WTC11 (cell line): ENCODE results near the gene PTPN21. TPM values are rescaled to one million over a fixed set of nuclear protein-coding genes. Genes with fewer than 3 reads are reported as not detected.

Experiments used
- ATAC-seq: fragments of 200-7000 bp; cut with Tn5 transposase; 2 replicates; pipeline ENCODE4 v1.10.0; 2021; ENCODE audit warnings: mild to moderate bottlenecking, moderate library complexity
- CTCF ChIA-PET: fragments of 300-600 bp; sonication (Branson Sonifier 250); formaldehyde crosslinking; loops from one replicate; lab custom pipeline; 2021; ENCODE audit warnings: antibody characterized with exemption; lab: Charles Lee
- POLR2A ChIA-PET: fragments of 350-600 bp; sonication (Branson Sonifier 250); formaldehyde crosslinking; loops from one replicate; lab custom pipeline; 2021; ENCODE audit warnings: antibody characterized with exemption; lab: Charles Lee
- DNase-seq: peaks from one replicate; pipeline ENCODE4 v3.0.0; 2021; ENCODE audit warnings: low spot score
- H3K27ac Mint-ChIP-seq: 2 replicates; pipeline ENCODE4 v1.8.0; 2021; ENCODE audit warnings: mixed read lengths
- H3K27me3 Mint-ChIP-seq: 2 replicates; pipeline ENCODE4 v1.8.0; 2021; ENCODE audit warnings: low read depth, mild to moderate bottlenecking, moderate library complexity, mixed read lengths
- H3K36me3 Mint-ChIP-seq: 2 replicates; pipeline ENCODE4 v1.8.0; 2021; ENCODE audit warnings: mixed read lengths
- H3K4me1 Mint-ChIP-seq: 2 replicates; pipeline ENCODE4 v1.8.0; 2022; ENCODE audit warnings: mixed read lengths
- H3K4me3 Mint-ChIP-seq: 2 replicates; pipeline ENCODE4 v1.8.0; 2021; ENCODE audit warnings: mild to moderate bottlenecking, moderate library complexity, mixed read lengths
- H3K9me3 Mint-ChIP-seq: 2 replicates; pipeline ENCODE4 v1.8.0; 2021; ENCODE audit warnings: mixed read lengths
- ELF4 ChIP-seq: sonication (generic); formaldehyde crosslinking; IDR thresholded peaks from 2 replicates; pipeline ENCODE4 v1.8.1; 2022; ENCODE audit warnings: low read depth, mild to moderate bottlenecking, moderate library complexity, missing genetic modification reagents
- FOXP1 ChIP-seq: sonication (generic); formaldehyde crosslinking; IDR thresholded peaks from 2 replicates; pipeline ENCODE4 v1.8.0; 2022; ENCODE audit warnings: missing genetic modification reagents, mild to moderate bottlenecking, moderate library complexity, borderline replicate concordance
- GTF2I ChIP-seq: fragments of 250-450 bp; sonication (Bioruptor Pico); conservative IDR thresholded peaks from 2 replicates; pipeline ENCODE4 v1.4.0; 2021; ENCODE audit warnings: mild to moderate bottlenecking
- KAT7 ChIP-seq: sonication (generic); formaldehyde crosslinking; IDR thresholded peaks from 2 replicates; pipeline ENCODE4 v1.8.1; 2023; ENCODE audit warnings: missing genetic modification reagents, mild to moderate bottlenecking, borderline replicate concordance
- MXD4 ChIP-seq: fragments of 250-450 bp; sonication (Bioruptor Pico); IDR thresholded peaks from 2 replicates; pipeline ENCODE4 v1.8.0; 2021; ENCODE audit warnings: mild to moderate bottlenecking, moderate library complexity, borderline replicate concordance
- MYBL2 ChIP-seq: sonication (generic); formaldehyde crosslinking; IDR thresholded peaks from 2 replicates; pipeline ENCODE4 v1.8.1; 2023; ENCODE audit warnings: mild to moderate bottlenecking, moderate library complexity, missing genetic modification reagents
- NR3C1 ChIP-seq: sonication (generic); formaldehyde crosslinking; conservative IDR thresholded peaks from 2 replicates; pipeline ENCODE4 v1.8.1; 2023; ENCODE audit warnings: low read depth, mild to moderate bottlenecking, missing genetic modification reagents
- RELA ChIP-seq: sonication (generic); formaldehyde crosslinking; IDR thresholded peaks from 2 replicates; pipeline ENCODE4 v1.8.1; 2022; ENCODE audit warnings: missing genetic modification reagents, mild to moderate bottlenecking, borderline replicate concordance
- SMAD4 ChIP-seq: sonication (generic); formaldehyde crosslinking; IDR thresholded peaks from 2 replicates; pipeline ENCODE4 v1.8.0; 2022; ENCODE audit warnings: mild to moderate bottlenecking, missing genetic modification reagents
- TEAD1 ChIP-seq: sonication (generic); formaldehyde crosslinking; IDR thresholded peaks from 2 replicates; pipeline ENCODE4 v1.8.0; 2022; ENCODE audit warnings: mild to moderate bottlenecking, missing genetic modification reagents
- TP53 ChIP-seq: sonication (generic); formaldehyde crosslinking; IDR thresholded peaks from 2 replicates; pipeline ENCODE4 v1.8.1; 2023; ENCODE audit warnings: mild to moderate bottlenecking, missing genetic modification reagents
- ZBTB21 ChIP-seq: sonication (generic); formaldehyde crosslinking; IDR thresholded peaks from 2 replicates; pipeline ENCODE4 v1.8.1; 2023; ENCODE audit warnings: mild to moderate bottlenecking, missing genetic modification reagents, borderline replicate concordance
- ZNF121 ChIP-seq: sonication (generic); formaldehyde crosslinking; IDR thresholded peaks from 2 replicates; pipeline ENCODE4 v1.8.0; 2023; ENCODE audit warnings: missing genetic modification reagents
- ZNF219 ChIP-seq: sonication (generic); formaldehyde crosslinking; IDR thresholded peaks from 2 replicates; pipeline ENCODE4 v1.8.0; 2023; ENCODE audit warnings: missing genetic modification reagents, mild to moderate bottlenecking, borderline replicate concordance
- total RNA-seq: library from RNA; stranded (reverse); gene quantifications from 3 replicates; pipeline ENCODE4 v1.2.3, GENCODE V29; 2021
- TF ChIP-seq, protein P1 (sequence below): sonication (generic); formaldehyde crosslinking; IDR thresholded peaks from 2 replicates; pipeline ENCODE4 v1.8.0; 2023; ENCODE audit warnings: missing genetic modification reagents, mild to moderate bottlenecking, borderline replicate concordance
- TF ChIP-seq, protein P2 (sequence below): sonication (generic); formaldehyde crosslinking; IDR thresholded peaks from 2 replicates; pipeline ENCODE4 v1.8.0; 2022; ENCODE audit warnings: missing genetic modification reagents
- TF ChIP-seq, protein P3 (sequence below): sonication (generic); formaldehyde crosslinking; IDR thresholded peaks from 2 replicates; pipeline ENCODE4 v1.8.1; 2022; ENCODE audit warnings: low read depth, missing genetic modification reagents, borderline replicate concordance
- TF ChIP-seq, protein P4 (sequence below): sonication (generic); formaldehyde crosslinking; IDR thresholded peaks from 2 replicates; pipeline ENCODE4 v1.8.1; 2022; ENCODE audit warnings: missing genetic modification reagents, borderline replicate concordance
- TF ChIP-seq, protein P5 (sequence below): sonication (generic); formaldehyde crosslinking; IDR thresholded peaks from 2 replicates; pipeline ENCODE4 v1.8.1; 2023; ENCODE audit warnings: mild to moderate bottlenecking, missing genetic modification reagents, borderline replicate concordance

The PTPN21 gene
- total RNA-seq, 1 experiment from 2014 or later: 7.5 TPM

DNA sequence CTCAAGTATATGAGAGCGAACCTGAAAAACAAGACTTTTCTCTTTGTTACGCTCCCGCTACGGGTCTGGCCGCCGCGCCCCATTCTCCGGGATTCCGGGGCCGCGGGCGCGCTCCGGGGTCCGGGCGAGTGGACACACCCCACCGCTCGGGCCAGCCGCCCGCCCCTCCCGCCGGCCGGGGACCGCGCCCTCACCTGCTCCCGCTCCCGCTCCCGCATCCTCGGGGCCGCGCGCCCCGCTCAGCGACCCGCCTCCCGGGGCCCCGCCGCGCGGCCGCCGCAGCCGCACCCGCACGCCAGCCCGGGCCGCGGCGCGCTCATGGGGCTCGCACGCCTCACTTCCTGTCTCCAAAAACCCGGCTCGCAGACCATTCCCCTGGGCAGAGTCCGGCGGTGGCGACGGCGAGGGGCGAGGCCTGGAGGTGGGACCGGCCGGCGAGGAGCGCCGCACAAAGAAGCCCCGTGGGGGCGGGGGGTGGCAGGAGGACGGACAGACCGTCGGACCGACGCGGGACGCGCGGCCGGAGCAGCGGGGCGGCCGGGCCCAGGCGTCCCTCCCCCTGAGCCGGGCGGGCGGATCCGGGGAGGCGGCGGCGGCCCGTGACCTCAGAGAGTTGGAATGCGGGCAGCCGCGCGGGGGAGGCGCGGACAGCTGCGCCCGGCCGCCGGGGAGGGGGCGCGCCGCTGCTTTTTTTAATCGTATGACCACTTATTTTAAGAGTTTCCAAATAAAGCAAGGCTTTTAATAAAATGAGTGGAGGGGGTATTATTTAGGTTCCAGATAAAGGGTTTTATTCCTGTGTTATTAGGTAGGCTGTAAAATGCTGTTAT is at the start of gene PTPN21 (continued):
- TF ChIP-seq, protein P1, sequence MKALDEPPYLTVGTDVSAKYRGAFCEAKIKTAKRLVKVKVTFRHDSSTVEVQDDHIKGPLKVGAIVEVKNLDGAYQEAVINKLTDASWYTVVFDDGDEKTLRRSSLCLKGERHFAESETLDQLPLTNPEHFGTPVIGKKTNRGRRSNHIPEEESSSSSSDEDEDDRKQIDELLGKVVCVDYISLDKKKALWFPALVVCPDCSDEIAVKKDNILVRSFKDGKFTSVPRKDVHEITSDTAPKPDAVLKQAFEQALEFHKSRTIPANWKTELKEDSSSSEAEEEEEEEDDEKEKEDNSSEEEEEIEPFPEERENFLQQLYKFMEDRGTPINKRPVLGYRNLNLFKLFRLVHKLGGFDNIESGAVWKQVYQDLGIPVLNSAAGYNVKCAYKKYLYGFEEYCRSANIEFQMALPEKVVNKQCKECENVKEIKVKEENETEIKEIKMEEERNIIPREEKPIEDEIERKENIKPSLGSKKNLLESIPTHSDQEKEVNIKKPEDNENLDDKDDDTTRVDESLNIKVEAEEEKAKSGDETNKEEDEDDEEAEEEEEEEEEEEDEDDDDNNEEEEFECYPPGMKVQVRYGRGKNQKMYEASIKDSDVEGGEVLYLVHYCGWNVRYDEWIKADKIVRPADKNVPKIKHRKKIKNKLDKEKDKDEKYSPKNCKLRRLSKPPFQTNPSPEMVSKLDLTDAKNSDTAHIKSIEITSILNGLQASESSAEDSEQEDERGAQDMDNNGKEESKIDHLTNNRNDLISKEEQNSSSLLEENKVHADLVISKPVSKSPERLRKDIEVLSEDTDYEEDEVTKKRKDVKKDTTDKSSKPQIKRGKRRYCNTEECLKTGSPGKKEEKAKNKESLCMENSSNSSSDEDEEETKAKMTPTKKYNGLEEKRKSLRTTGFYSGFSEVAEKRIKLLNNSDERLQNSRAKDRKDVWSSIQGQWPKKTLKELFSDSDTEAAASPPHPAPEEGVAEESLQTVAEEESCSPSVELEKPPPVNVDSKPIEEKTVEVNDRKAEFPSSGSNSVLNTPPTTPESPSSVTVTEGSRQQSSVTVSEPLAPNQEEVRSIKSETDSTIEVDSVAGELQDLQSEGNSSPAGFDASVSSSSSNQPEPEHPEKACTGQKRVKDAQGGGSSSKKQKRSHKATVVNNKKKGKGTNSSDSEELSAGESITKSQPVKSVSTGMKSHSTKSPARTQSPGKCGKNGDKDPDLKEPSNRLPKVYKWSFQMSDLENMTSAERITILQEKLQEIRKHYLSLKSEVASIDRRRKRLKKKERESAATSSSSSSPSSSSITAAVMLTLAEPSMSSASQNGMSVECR (CRISPR knock-in tag): 0 out of 2 replicates have a peak, but pooled peaks have one; percentile 35
- TF ChIP-seq TEAD1 (CRISPR knock-in tag): peak; percentile 53; the same call in 1 of the 2 replicates
- TF ChIP-seq FOXP1 (CRISPR knock-in tag): peak; percentile 64; the same call in 1 of the 2 replicates
- no peak for TF ChIP-seq GTF2I (CRISPR knock-in tag)
- TF ChIP-seq, protein P2, sequence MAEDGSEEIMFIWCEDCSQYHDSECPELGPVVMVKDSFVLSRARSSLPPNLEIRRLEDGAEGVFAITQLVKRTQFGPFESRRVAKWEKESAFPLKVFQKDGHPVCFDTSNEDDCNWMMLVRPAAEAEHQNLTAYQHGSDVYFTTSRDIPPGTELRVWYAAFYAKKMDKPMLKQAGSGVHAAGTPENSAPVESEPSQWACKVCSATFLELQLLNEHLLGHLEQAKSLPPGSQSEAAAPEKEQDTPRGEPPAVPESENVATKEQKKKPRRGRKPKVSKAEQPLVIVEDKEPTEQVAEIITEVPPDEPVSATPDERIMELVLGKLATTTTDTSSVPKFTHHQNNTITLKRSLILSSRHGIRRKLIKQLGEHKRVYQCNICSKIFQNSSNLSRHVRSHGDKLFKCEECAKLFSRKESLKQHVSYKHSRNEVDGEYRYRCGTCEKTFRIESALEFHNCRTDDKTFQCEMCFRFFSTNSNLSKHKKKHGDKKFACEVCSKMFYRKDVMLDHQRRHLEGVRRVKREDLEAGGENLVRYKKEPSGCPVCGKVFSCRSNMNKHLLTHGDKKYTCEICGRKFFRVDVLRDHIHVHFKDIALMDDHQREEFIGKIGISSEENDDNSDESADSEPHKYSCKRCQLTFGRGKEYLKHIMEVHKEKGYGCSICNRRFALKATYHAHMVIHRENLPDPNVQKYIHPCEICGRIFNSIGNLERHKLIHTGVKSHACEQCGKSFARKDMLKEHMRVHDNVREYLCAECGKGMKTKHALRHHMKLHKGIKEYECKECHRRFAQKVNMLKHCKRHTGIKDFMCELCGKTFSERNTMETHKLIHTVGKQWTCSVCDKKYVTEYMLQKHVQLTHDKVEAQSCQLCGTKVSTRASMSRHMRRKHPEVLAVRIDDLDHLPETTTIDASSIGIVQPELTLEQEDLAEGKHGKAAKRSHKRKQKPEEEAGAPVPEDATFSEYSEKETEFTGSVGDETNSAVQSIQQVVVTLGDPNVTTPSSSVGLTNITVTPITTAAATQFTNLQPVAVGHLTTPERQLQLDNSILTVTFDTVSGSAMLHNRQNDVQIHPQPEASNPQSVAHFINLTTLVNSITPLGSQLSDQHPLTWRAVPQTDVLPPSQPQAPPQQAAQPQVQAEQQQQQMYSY: no peak
- no peak for TF ChIP-seq SMAD4 (CRISPR knock-in tag)
- no peak for TF ChIP-seq NR3C1 (CRISPR knock-in tag)
- TF ChIP-seq KAT7 (CRISPR knock-in tag): no peak
- TF ChIP-seq RELA (CRISPR knock-in tag): no peak
- TF ChIP-seq MYBL2 (CRISPR knock-in tag): no peak
- TF ChIP-seq, protein P3, sequence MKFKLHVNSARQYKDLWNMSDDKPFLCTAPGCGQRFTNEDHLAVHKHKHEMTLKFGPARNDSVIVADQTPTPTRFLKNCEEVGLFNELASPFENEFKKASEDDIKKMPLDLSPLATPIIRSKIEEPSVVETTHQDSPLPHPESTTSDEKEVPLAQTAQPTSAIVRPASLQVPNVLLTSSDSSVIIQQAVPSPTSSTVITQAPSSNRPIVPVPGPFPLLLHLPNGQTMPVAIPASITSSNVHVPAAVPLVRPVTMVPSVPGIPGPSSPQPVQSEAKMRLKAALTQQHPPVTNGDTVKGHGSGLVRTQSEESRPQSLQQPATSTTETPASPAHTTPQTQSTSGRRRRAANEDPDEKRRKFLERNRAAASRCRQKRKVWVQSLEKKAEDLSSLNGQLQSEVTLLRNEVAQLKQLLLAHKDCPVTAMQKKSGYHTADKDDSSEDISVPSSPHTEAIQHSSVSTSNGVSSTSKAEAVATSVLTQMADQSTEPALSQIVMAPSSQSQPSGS (CRISPR knock-in tag): no peak
- no peak for TF ChIP-seq MXD4 (CRISPR knock-in tag)
- no peak for TF ChIP-seq TP53 (CRISPR knock-in tag)
- 0 out of 2 replicates have a peak, but pooled peaks have one; percentile 55 for TF ChIP-seq ZNF219 (CRISPR knock-in tag)
- no peak for TF ChIP-seq ELF4 (CRISPR knock-in tag)
- TF ChIP-seq ZBTB21: no peak

DNA sequence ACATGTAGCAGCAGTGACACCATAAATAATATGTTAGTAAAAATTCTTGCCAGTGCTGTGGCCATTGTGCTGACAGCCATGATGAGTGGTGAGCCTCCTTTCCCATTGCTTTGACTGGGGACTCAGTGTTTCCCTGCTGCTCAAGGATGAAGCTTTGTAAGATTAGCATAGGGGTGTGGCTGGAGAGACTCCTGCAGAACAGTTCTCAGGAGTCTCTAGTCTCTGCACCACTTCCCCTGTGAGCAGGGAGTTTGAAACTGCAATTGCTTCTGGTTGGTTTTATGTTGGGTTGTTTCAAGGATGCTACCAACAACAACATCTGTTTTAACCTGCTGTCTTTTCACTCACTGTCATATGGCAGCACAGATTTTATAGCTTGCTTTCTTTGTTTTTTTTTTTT is 49.4 kb upstream of the PTPN21 start:
- ChIA-PET POLR2A (interaction anchor here (0.7 kb wide), 1 partner anchor 28 kb away, joined by 4 read pairs; no protein-coding TSS in a partner anchor), CTCF (no interaction called here)
- H3K4me3 Mint-ChIP-seq: no peak overlapping the region
- H3K27me3 Mint-ChIP-seq: no peaks in the 10 kb centered on the region
- no peak for DNase-seq
- peak; percentile 83 for ATAC-seq
- H3K27ac Mint-ChIP-seq: no peak overlapping the region
- H3K9me3 Mint-ChIP-seq: peaks cover 5% of the 10 kb centered on the region; the same call in 1 of the 2 replicates
- H3K36me3 Mint-ChIP-seq: peaks cover 80% of the 10 kb centered on the region
- H3K4me1 Mint-ChIP-seq: peaks cover 10% of the 10 kb centered on the region; the same call in 1 of the 2 replicates
- TF ChIP-seq ZNF121 (no peak), ZNF219 (CRISPR knock-in tag) (no peak)
- TF ChIP-seq, protein P4, sequence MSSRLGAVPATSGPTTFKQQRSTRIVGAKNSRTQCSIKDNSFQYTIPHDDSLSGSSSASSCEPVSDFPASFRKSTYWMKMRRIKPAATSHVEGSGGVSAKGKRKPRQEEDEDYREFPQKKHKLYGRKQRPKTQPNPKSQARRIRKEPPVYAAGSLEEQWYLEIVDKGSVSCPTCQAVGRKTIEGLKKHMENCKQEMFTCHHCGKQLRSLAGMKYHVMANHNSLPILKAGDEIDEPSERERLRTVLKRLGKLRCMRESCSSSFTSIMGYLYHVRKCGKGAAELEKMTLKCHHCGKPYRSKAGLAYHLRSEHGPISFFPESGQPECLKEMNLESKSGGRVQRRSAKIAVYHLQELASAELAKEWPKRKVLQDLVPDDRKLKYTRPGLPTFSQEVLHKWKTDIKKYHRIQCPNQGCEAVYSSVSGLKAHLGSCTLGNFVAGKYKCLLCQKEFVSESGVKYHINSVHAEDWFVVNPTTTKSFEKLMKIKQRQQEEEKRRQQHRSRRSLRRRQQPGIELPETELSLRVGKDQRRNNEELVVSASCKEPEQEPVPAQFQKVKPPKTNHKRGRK (CRISPR knock-in tag): no peak
- TF ChIP-seq, protein P5, sequence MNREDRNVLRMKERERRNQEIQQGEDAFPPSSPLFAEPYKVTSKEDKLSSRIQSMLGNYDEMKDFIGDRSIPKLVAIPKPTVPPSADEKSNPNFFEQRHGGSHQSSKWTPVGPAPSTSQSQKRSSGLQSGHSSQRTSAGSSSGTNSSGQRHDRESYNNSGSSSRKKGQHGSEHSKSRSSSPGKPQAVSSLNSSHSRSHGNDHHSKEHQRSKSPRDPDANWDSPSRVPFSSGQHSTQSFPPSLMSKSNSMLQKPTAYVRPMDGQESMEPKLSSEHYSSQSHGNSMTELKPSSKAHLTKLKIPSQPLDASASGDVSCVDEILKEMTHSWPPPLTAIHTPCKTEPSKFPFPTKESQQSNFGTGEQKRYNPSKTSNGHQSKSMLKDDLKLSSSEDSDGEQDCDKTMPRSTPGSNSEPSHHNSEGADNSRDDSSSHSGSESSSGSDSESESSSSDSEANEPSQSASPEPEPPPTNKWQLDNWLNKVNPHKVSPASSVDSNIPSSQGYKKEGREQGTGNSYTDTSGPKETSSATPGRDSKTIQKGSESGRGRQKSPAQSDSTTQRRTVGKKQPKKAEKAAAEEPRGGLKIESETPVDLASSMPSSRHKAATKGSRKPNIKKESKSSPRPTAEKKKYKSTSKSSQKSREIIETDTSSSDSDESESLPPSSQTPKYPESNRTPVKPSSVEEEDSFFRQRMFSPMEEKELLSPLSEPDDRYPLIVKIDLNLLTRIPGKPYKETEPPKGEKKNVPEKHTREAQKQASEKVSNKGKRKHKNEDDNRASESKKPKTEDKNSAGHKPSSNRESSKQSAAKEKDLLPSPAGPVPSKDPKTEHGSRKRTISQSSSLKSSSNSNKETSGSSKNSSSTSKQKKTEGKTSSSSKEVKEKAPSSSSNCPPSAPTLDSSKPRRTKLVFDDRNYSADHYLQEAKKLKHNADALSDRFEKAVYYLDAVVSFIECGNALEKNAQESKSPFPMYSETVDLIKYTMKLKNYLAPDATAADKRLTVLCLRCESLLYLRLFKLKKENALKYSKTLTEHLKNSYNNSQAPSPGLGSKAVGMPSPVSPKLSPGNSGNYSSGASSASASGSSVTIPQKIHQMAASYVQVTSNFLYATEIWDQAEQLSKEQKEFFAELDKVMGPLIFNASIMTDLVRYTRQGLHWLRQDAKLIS (CRISPR knock-in tag): no peak
